AML-193 (cell line): ENCODE data around the gene PDIA6.

Experiments used
- DNase-seq, 2 experiments: peaks; one replicate each; lab custom pipeline; 2025; lab: John Stamatoyannopoulos, UW

Gene PDIA6

GRCh38 chr2:10764096-10764785, 48.3 kb downstream of the PDIA6 start:
- DNase-seq = no peak

GRCh38 chr2:10763461-10763800, 49.2 kb downstream of the PDIA6 start:
- no peak for DNase-seq

- DNase-seq = no peak
Observed at GRCh38 chr2:10762651-10763460, 49.7 kb downstream of the PDIA6 start.

DNA sequence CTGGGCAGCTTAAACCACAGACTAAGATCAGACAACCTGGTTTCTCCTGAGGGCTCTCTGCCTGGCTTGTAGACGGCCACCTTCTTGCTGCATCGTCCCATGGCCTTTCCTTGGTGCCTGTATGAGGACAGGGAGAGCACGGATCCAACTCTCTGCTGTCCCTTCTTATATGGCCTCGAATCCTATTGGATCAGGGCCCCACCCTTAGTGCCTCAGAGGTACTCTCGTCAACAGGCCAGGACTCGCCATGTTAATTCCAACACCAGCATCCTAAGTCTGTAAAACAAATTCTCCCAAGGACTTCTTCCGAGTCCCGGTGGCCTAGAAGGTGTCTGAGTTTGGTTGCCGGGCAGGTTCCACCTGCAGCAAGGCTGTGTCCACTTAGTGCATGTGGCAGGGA, 51.0 kb downstream of the PDIA6 start:
- DNase-seq = no peak

DNA sequence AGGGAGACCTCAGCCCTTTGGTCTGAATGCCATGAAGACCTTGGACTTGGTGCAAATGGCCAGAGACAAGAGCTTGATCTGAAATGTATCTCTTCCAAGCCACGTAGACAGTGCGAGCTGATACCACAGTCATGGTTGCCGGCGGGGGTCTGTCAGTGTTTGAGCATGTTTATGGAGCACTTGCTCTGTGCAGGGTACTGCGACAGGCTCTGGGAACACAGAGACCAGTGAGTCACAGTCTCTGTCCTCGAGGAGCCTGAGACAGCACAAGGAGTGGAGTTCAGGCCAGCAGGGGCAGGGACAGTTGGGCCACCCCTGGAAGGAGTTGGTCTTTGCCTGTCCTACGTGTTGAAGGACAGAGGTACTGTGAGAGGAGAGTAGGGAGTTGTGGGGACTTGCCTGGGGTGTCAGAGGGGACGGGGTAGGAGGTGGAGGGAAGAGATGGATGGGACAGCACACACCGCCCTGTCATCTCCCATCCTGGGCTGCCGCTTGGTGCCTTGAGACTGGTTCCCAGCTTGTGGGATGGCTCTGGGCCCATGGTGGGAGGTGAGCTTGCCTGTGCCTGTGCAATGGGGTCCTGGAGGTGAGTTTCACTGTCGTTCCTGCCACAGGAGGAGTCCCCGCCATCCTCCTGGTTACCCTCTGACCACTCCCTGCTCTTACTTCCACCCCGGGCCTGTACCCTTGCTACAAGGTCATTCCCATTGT, 51.6 kb downstream of the PDIA6 start:
- DNase-seq = no peak

GRCh38 chr2:10759151-10759714, 53.4 kb downstream of the PDIA6 start:
- no peak for DNase-seq

- no peak for DNase-seq
Observed at GRCh38 chr2:10757814-10758286, 54.7 kb downstream of the PDIA6 start.

GRCh38 chr2:10755621-10756020, 57.0 kb downstream of the PDIA6 start:
- no peak for DNase-seq

DNA sequence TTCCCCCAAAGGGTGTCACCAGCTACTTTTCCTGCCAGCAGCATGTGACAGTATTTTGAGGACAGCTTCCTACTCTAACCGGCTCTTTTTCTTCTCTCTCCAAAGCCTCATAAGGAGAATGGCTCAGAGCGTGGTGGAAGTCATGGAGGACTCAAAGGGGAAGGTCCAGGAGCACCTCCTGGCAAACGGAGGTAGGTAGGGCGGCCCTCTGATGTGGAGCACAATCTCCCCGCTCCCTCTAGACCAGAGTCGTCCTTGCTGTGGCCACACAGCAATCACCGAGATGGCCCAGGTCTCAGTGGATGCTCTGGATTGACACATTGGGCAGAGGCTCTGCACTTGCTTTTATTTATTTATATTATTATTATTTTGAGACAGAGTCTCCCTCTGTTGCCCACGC, 58.7 kb downstream of the PDIA6 start:
- DNase-seq = no peak

DNA sequence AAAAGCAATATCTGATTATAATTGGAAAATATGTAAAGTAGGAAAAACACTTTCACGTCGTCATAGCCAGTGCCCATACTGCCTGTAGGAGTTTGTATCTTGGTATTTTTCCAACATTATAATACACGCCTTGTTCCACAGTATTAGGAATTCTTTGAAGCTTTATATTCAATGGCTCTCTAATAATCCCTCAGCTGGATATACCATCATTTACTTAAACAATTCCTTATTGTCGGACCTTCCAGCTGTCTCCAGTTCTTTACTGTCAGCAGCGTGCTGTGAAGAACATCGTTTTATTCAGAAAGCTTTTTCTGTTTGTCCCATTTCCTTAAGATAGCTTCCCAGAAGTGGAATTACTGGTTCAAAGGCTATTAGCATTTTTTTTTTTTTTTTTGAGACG, 59.4 kb downstream of the PDIA6 start:
- DNase-seq = no peak

DNA sequence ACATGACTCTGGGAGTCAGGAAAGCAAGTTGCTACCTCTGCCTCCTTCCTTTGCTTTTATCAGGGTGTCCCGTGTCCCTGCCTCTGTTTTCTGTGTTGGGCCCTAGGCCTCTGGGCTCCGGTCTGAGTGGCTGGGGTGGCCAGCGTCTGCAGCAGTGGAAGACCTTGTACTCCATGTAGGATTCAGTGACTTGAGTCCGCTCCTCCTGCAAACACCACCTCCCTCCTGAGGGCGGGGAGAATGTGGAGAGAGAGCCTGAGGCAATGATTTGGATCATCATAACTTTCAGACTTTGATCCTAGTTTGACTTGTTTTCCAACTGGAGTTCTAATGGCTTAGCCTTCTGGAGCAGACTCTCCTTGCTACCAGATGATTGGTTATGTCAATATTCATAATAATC, 60.3 kb downstream of the PDIA6 start:
- no peak for DNase-seq

DNA sequence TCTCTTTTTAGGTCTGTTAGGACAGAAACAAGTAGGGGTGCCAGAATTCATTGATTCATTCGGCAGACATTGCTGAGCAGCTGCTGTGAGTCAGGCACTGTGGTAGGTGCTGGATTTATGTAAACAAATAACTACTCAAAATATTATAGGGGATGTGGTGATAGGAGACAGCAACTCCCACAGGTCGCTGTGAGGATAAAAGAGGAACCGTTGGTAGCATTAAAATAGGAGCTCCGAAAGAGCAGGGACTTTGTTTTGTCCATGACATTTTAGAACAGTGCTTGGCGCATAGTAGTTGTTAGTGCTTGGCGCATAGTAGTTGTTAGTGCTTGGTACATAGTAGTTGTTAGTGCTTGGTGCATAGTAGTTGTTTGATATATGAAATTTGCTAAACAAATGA, 62.0 kb downstream of the PDIA6 start:
- no peak for DNase-seq

- DNase-seq = no peak
Observed at GRCh38 chr2:10742666-10743065, 69.9 kb downstream of the PDIA6 start.

GRCh38 chr2:10741139-10741538, 71.4 kb downstream of the PDIA6 start:
- no peak for DNase-seq

DNA sequence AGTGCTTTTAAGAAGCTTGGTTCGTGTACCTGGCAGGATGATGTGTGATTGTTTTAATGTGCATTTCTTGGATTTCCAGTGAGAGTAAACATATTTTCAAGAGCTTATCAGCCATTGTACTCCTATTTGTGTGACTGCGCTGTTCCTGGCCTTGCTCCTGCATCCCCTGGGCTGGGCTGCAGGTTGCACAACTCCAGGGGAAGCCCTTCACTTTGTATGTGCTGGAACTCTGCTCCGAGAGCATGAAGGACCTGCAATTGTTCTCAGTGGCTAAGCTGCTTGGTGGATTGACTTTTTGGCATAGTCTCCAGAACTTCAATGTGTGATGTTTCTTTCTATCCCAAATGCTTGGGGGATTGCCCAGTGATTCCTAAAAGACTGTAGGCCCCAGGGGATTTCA, 72.4 kb downstream of the PDIA6 start:
- DNase-seq = no peak

- DNase-seq = no peak
Observed at GRCh38 chr2:10738192-10738591, 74.4 kb downstream of the PDIA6 start.

DNA sequence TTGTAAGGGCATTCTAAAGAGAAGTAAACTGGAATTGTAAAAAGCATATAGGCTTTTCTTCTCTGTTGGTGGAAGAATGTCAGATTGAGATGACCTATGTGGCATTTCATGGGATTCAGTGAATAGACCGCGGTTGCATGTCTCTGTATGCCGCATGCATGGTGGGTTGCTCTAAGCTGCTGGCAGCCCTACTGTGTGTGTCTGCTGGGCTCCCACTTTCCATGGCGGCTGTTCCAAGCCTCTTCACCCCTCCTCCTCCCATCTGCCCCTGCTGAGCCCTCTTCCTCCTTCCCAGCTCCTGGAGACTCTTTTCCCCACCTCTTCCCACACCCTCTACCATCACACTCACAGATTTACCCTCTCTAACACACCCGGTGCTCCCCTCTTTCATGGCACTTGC, 78.6 kb downstream of the PDIA6 start:
- no peak for DNase-seq

- no peak for DNase-seq
Observed at GRCh38 chr2:10733566-10733925, 79.0 kb downstream of the PDIA6 start.
